Dendritic cell treated with granulocyte-macrophage colony-stimulating factor and Interleukin-4, amounts not matched to agents 40 ng/mL and 50 ng/mL, for 4 days (primary cell): Measurements from ENCODE around the gene RSPH1.
"Not testable (repeated sequence)": the region's sequence is repeated elsewhere in the genome, so short reads cannot be mapped to it uniquely, and the experiment has no call there.

Experiments used
- H3K27ac Mint-ChIP-seq: one replicate; pipeline ENCODE4 v1.8.0; 2022; ENCODE audit warnings: mild to moderate bottlenecking, mixed read lengths
- H3K27me3 Mint-ChIP-seq: one replicate; pipeline ENCODE4 v1.8.0; 2022; ENCODE audit warnings: mild to moderate bottlenecking, mixed read lengths
- H3K36me3 Mint-ChIP-seq: one replicate; pipeline ENCODE4 v1.8.0; 2022; ENCODE audit warnings: low read depth, mixed read lengths
- H3K4me1 Mint-ChIP-seq: one replicate; pipeline ENCODE4 v1.8.0; 2022; ENCODE audit warnings: low read depth, mixed read lengths
- H3K4me3 Mint-ChIP-seq: one replicate; pipeline ENCODE4 v1.8.0; 2022; ENCODE audit warnings: mild to moderate bottlenecking, moderate library complexity, mixed read lengths
- H3K9me3 Mint-ChIP-seq: one replicate; pipeline ENCODE4 v1.8.0; 2022; ENCODE audit warnings: mixed read lengths
- intact Hi-C: fragments of 100-400 bp; cut with micrococcal nuclease; formaldehyde crosslinking; loops from one replicate; pipeline ENCODE4 v1.15.0; 2022

Gene RSPH1

DNA sequence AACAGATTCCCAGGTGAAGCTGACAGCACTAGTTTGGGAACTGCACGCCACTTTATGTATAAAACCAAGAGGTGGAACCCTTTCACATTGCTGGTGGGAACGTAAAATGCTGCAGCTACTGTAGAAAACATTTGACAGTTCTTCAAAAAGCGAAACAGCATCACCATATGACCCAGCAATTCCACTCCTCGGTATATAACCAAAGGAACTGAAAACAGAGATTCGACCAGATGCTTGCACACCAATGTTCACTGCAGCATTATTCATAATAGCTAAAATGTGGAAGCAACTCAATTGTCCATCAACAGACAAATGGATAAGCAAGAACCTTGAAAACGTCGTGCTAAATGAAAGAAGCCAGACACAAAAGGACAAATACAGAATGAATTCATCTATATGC lies 17.5 kb downstream of the RSPH1 start:
- Mint-ChIP-seq H3K36me3 (no peaks in the 10 kb centered on the region), H3K27ac (no peak overlapping the region), H3K4me1 (peaks cover 5% of the 10 kb centered on the region), H3K4me3 (no peak overlapping the region), H3K27me3 (peaks cover 1% of the 10 kb centered on the region), H3K9me3 (no peaks in the 10 kb centered on the region)
- intact Hi-C loops: no loop called here

DNA sequence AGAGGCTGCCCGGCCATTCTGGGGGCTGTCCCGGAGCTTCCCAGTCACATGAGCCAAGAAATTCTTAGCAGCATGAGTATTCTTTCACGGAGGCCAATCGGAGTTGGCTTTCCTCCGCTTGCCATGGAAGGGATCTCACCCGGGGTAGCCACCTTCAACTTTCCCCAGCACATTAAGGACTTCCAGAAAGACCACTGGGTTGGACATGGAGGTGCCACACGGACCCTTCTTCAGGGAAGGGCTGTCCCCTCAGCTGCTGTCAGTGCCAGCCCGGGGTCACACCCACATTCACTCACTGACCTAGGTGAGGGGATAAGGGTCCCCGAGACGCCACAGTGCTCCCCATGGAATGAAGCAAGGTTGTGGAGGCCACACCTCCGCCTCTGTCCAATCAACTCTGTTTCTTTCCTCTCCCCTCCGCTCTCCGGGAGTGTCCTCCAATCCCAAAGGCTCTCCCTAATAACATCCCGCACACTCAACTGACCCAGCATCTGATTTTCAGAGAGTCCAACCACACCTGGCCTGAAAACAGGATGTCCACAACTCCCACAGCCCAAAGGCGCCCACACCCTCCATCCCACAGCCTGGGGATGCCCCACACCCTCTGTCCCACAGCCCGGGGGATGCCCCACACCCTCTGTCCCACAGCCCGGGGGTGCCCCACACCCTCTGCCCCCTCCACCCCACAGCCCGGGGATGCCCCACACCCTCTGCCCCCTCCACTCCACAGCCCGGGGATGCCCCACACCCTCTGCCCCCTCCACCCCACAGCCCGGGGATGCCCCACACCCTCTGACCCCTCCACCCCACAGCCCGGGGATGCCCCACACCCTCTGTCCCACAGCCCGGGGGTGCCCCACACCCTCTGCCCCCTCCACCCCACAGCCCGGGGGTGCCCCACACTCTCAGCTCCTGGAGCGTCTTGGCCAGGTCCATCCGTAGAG lies 19.4 kb downstream of the RSPH1 start:
- Mint-ChIP-seq H3K36me3 (no peaks in the 10 kb centered on the region), H3K27ac (no peak overlapping the region), H3K4me3 (no peak overlapping the region), H3K27me3 (peaks cover 1% of the 10 kb centered on the region), H3K4me1 (peaks cover 5% of the 10 kb centered on the region), H3K9me3 (no peaks in the 10 kb centered on the region)
- intact Hi-C loops: no loop called here

DNA sequence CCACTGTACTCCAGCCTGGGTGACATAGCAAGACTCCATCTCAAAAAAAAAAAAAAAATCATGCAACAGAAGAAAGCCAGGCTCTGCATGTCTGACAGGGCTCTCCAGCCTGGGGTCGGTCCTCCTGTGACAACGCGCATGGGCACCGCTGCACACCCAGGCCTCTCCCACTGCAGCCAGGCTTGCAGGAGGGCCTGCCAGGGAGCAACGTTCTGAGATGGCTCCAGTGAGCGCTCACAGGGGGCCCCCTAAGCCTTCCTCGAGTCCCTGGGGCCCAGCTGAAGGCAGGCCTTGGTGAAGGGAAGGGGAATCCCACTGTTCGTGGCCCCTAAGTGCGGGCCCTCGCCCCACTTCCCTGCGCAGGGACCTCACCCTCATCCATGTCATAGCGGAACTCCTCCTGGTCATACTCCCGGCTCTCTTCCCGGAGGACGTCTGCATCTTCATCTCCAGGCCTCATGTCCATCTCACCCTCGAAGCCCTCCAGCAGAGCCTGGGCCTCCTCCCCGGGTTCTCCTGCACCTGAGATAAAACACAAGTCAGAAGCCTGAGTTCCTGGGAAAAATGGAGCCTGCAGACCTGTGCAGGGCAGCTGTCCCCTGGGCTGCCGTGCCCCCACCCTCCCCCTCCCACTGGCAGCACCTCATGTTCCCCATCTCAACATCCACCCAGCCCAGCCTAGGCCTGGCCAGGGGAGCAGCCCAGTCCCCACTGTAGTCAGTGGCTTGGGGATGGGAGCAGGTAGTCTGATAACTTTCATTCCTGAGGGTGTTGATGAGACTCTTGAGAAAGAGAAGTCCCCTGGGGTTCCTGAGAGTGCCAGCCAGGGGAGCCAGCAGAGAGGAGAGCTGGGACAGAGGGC lies 20.3 kb downstream of the RSPH1 start:
- no peaks in the 10 kb centered on the region for H3K9me3 Mint-ChIP-seq
- peaks cover 1% of the 10 kb centered on the region for H3K27me3 Mint-ChIP-seq
- intact Hi-C loops: no loop called here
- no peaks in the 10 kb centered on the region for H3K36me3 Mint-ChIP-seq
- H3K27ac Mint-ChIP-seq: no peak overlapping the region
- peaks cover 5% of the 10 kb centered on the region for H3K4me1 Mint-ChIP-seq
- H3K4me3 Mint-ChIP-seq: no peak overlapping the region

DNA sequence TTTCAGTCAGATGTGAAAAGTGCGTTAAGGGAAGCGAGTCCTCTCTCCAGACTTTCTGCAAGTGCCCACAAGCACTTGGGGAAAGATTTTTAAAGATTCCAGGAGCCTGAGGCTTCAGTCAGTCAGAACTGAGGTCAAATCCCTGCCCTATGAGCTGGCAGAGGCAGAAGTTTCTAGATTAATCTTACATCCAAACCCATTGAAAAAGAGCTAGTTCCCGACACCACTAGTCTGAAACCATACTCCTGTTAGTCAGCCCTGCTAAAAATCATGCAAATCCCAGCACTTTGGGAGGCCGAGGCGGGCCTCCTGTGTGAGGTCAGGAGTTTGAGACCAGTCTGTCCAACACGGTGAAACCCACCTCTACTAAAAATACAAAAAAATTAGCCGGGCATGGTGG lies 21.0 kb downstream of the RSPH1 start:
- Mint-ChIP-seq H3K27me3 (peaks cover 1% of the 10 kb centered on the region), H3K27ac (no peak overlapping the region), H3K4me3 (no peak overlapping the region), H3K9me3 (no peaks in the 10 kb centered on the region), H3K36me3 (no peaks in the 10 kb centered on the region), H3K4me1 (peaks cover 5% of the 10 kb centered on the region)
- intact Hi-C loops: no loop called here

DNA sequence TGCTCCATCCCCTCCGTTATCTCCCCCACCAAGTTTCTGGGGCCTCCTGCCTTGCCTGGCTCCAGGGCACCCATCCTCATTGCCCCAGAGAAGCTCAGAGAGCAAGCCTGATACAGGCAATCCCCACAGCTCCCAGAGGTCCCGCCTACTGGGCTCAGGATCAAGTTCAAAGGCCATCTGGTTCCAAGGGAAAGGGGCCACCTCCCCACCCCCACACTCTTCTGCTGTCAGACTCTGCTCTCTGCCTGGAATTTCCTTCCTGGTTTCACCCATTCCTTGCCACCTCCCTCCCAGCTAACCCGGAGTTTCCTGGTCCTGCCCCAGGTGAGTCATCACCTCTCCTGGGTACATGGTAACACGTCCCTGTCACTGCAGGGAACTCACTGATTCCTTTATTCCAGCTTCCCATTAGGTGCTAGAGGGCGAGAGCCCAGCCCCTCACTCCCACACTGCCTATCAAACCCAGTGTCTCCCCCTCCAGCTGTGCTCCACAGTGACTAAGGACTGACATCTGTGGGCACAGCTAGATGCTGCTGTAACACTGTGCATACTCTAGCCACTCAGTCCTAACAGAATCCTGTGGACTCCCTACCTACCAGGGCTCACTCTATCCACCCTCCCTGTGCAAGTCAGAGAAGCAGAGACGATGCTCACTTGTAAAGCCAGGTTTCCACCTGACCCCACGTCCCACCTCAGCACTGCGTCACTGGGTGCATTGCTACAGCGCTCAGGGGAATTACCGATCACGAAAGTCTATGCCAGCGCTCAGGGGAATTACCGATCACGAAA lies 21.8 kb downstream of the RSPH1 start:
- intact Hi-C loops: no loop called here
- Mint-ChIP-seq H3K4me1 (peaks cover 5% of the 10 kb centered on the region), H3K4me3 (no peak overlapping the region), H3K27me3 (peaks cover 2% of the 10 kb centered on the region), H3K36me3 (no peaks in the 10 kb centered on the region), H3K9me3 (no peaks in the 10 kb centered on the region), H3K27ac (no peak overlapping the region)

DNA sequence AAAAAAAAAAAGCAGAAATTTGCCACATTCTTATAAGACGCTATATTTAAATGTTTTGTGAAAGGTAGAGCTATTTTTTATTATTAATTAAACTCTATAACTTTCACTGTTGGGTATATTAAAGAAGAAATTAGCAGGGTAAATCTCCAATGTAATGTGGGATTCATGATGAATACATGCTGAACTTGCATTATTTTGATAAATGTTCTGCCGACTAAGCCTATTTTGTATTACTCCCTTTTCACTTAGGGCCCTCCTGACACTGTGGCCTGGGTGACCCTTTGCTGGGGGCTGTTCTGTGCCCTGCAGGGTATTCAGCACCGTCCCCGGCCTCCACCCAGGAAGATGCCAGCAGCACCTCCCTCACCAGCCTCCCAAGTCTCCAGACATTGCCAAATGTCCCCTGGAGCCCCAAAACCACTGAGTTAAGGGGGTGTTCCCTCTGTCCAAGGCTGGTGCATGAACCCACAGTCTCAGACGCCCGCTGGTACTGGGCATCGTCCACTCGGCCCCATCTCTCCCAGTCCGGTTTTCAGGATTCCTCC lies 22.5 kb downstream of the RSPH1 start:
- H3K27me3 Mint-ChIP-seq: peaks cover 9% of the 10 kb centered on the region
- no peaks in the 10 kb centered on the region for H3K36me3 Mint-ChIP-seq
- intact Hi-C loops: no loop called here
- peaks cover 10% of the 10 kb centered on the region for H3K4me1 Mint-ChIP-seq
- no peak overlapping the region for H3K27ac Mint-ChIP-seq
- H3K4me3 Mint-ChIP-seq: no peak overlapping the region
- H3K9me3 Mint-ChIP-seq: no peaks in the 10 kb centered on the region

DNA sequence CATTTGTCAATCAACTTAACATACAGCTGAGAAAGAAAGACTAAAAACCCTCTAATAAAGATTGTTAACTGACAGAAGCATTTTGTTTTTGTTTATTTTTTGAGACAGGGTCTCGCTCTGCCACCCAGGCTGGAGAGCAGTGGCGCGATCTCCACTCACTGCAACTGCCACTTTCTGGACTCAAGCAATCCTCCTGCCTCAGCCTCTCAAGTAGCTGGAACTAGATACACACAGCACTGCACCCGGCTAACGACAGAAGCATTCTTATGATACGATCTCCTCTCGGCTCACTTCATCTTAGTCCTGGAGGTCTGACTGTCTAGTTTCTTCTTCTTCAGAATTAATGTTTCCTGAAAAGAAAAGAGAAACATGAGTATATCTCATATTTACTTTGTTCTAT lies 23.5 kb downstream of the RSPH1 start:
- peaks cover 15% of the 10 kb centered on the region for H3K27me3 Mint-ChIP-seq
- H3K9me3 Mint-ChIP-seq: no peaks in the 10 kb centered on the region
- no peaks in the 10 kb centered on the region for H3K36me3 Mint-ChIP-seq
- H3K4me3 Mint-ChIP-seq: no peak overlapping the region
- H3K27ac Mint-ChIP-seq: no peak overlapping the region
- H3K4me1 Mint-ChIP-seq: peaks cover 13% of the 10 kb centered on the region
- intact Hi-C loops: no loop called here

DNA sequence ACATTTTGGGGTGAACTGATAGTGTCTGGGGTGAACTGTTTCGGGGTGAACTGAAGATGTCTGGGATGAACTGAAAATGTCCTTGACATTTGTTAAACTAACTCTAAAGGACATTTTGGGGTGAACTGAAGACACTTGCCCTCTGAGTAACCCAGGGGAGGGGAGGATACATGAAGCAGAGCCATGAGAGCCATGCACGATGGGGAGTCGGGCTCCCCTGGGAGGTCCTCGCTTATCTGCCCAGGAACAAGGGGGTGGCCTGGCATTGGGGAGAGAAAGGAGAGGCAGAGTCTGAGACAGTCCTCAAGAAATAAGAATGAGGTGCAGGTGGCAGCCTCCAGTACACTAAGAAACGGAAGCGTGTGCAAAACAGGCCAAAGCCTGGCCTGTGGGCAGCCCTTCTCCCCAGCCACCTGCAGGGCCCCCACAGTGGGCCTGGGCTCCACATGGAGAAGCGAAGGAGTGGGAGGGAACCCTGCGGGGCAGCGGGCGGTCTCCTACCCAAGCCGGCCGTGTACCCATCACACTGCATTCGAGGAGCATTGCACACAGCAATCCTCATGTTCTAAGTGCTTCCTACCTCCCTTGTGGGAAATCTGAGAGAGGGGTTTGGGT lies 24.2 kb downstream of the RSPH1 start:
- intact Hi-C loops: no loop called here
- Mint-ChIP-seq H3K4me1 (peaks cover 20% of the 10 kb centered on the region), H3K36me3 (no peaks in the 10 kb centered on the region), H3K9me3 (no peaks in the 10 kb centered on the region), H3K4me3 (no peak overlapping the region), H3K27ac (no peak overlapping the region), H3K27me3 (peaks cover 21% of the 10 kb centered on the region)

DNA sequence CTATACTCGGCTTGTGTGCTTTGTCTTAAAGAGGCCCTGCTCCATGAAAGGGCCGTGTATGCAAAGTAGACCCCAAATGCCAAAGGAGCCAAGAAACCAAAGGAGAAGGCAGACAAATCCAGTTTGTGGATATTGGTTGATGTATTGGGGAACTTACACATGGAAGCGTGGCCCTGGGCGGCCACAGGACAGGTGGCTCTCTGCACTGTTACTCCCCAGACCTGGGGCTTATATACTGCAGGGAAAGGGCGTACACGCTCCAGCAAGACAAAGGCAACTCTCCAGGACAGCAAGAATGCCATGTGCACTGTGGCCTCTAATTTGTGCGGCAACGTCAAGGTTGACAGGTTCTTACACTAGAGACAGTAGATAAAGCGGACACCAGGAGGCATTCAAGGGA lies 24.8 kb downstream of the RSPH1 start:
- Mint-ChIP-seq H3K4me1 (peaks cover 24% of the 10 kb centered on the region), H3K4me3 (no peak overlapping the region), H3K27me3 (peaks cover 22% of the 10 kb centered on the region), H3K36me3 (no peaks in the 10 kb centered on the region), H3K27ac (no peak overlapping the region), H3K9me3 (no peaks in the 10 kb centered on the region)
- intact Hi-C loops: no loop called here

DNA sequence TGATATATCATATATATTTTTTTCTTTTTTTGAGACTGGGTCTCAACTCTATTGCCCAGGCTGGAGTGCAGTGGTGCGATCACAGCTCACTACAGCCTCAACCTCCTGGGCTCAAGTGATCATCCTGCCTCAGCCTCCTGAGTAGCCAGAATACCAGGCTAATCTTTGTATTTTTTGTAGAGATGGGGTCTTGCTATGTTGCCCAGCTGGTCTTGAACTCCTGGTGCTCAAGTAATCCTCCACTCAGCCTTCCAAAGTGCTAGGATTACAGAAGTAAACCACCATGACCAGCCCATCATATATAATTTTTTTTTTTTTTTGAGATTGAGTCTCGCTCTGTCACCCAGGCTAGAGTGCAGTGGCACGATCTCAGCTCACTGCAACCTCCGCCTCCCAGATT lies 26.3 kb downstream of the RSPH1 start:
- H3K9me3 Mint-ChIP-seq, H3K27ac Mint-ChIP-seq, H3K4me3 Mint-ChIP-seq, H3K36me3 Mint-ChIP-seq: not testable (repeated sequence)
- Mint-ChIP-seq H3K27me3 (peaks cover 28% of the 10 kb centered on the region), H3K4me1 (peaks cover 37% of the 10 kb centered on the region)
- intact Hi-C loops: loop anchor here (5.0 kb wide), 1 partner anchor 43 kb away; the partner anchor contains the start of gene SLC37A1

DNA sequence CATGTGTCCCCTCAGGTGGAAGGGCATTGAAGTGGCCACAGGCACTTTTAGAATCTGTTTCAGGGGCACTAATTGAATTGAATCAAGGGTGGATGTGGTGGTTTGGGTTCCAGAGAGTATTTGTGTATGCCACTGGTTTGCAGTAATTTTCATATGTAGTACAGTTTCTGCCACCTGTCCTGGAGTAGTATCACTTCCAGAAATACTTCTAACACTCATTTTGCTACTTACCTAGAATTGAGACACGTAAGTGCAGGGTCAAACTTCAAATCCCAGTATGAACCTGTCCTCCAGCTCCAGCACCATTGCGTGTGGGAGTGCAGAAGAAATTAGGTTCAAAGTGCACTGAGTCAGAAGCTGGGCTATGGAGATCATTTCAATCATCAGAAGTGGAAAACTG lies 26.8 kb downstream of the RSPH1 start:
- H3K27me3 Mint-ChIP-seq: peaks cover 29% of the 10 kb centered on the region
- intact Hi-C loops: loop anchor here (5.0 kb wide), 1 partner anchor 43 kb away; the partner anchor contains the start of gene SLC37A1
- no peaks in the 10 kb centered on the region for H3K36me3 Mint-ChIP-seq
- H3K4me1 Mint-ChIP-seq: peaks cover 40% of the 10 kb centered on the region
- H3K27ac Mint-ChIP-seq: no peak overlapping the region
- no peaks in the 10 kb centered on the region for H3K9me3 Mint-ChIP-seq
- H3K4me3 Mint-ChIP-seq: no peak overlapping the region

DNA sequence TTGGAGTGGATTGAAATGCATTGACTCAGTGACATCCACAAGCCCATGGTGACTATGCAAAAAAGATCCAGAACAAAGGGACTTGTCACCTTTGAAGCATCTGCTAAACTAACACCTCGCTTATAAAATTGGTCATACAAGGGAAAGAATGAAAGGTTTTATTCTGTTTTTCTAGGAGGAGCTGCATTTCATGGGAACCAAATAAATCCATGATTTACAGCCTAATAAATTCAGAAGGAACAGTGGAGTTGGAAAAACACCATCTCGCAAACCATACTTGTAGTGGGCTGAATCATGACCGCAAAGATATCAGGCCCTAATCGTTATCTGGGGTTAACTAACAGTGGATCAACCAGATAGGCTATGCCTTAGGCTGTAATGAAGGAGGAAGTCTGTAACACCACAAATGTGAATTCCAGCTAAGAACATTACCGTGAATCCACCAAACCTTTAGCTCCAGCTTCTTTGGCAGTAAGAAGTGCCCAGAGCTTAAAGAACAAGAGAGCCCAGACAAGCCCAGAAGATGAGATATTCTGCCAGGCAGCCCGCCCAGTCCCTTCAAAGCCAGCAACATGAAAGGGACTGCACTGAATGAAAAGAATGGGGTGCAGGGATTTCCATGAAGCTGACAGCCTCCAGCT lies 27.4 kb downstream of the RSPH1 start:
- intact Hi-C loops: loop anchor here (5.0 kb wide), 1 partner anchor 44 kb away; the partner anchor contains the start of gene SLC37A1
- no peak overlapping the region for H3K27ac Mint-ChIP-seq

More for the DNA sequence above, 27.4 kb downstream of the RSPH1 start:
- Mint-ChIP-seq H3K27me3 (peaks cover 34% of the 10 kb centered on the region), H3K4me3 (no peak overlapping the region), H3K9me3 (no peaks in the 10 kb centered on the region), H3K36me3 (no peaks in the 10 kb centered on the region), H3K4me1 (peaks cover 43% of the 10 kb centered on the region)
